HG02840 (cell line): ENCODE data around the gene CHST11.
A peak's percentile ranks its signal among the peaks of the same experiment; 100 is the strongest.

ENCODE experiments used
- ATAC-seq: cut with Tn5 transposase; IDR thresholded peaks from one replicate; pipeline ENCODE4 v1.9.1; 2021; ENCODE audit warnings: mild to moderate bottlenecking, moderate library complexity, moderate number of reproducible peaks; ENCODE audit not compliant: unreplicated experiment, low FRiP score

Gene CHST11

GRCh38 chr12:104498211-104498801 lies 41.6 kb downstream of the CHST11 start:
- no peak for ATAC-seq

GRCh38 chr12:104499668-104500332 lies 43.1 kb downstream of the CHST11 start:
- no peak for ATAC-seq

- ATAC-seq = no peak
Measured at GRCh38 chr12:104501115-104501514, 44.4 kb downstream of the CHST11 start.

- ATAC-seq = no peak
Measured at GRCh38 chr12:104501660-104502059, 44.9 kb downstream of the CHST11 start.

- ATAC-seq = no peak
Measured at GRCh38 chr12:104502217-104502616, 45.5 kb downstream of the CHST11 start.

- ATAC-seq = no peak
Measured at GRCh38 chr12:104502638-104503037, 45.9 kb downstream of the CHST11 start.

- no peak for ATAC-seq
Measured at GRCh38 chr12:104503191-104503590, 46.4 kb downstream of the CHST11 start.

GRCh38 chr12:104504146-104504545 lies 47.4 kb downstream of the CHST11 start:
- no peak for ATAC-seq

GRCh38 chr12:104505095-104505818 lies 48.5 kb downstream of the CHST11 start:
- peak; percentile 88 for ATAC-seq

- ATAC-seq = no peak
Measured at GRCh38 chr12:104506676-104507401, 50.1 kb downstream of the CHST11 start.

GRCh38 chr12:104507672-104508071 lies 50.9 kb downstream of the CHST11 start:
- no peak for ATAC-seq

GRCh38 chr12:104508752-104509446 lies 52.2 kb downstream of the CHST11 start:
- ATAC-seq = no peak

GRCh38 chr12:104510145-104510872 lies 53.6 kb downstream of the CHST11 start:
- no peak for ATAC-seq

- ATAC-seq = no peak
Measured at GRCh38 chr12:104510873-104511440, 54.2 kb downstream of the CHST11 start.

GRCh38 chr12:104513681-104514080 lies 56.9 kb downstream of the CHST11 start:
- ATAC-seq = no peak

GRCh38 chr12:104514092-104514810 lies 57.5 kb downstream of the CHST11 start:
- ATAC-seq = no peak

GRCh38 chr12:104515899-104516298 lies 59.2 kb downstream of the CHST11 start:
- ATAC-seq = no peak

GRCh38 chr12:104516821-104517220 lies 60.1 kb downstream of the CHST11 start:
- ATAC-seq = no peak

GRCh38 chr12:104517880-104518279 lies 61.1 kb downstream of the CHST11 start:
- ATAC-seq = no peak
